ENCODE results near the gene ABCA9. TPM values are rescaled to one million over a fixed set of nuclear protein-coding genes. Genes with fewer than 3 reads are reported as not detected.

The ABCA9 gene
- total RNA-seq, 1 experiment from 2014 or later: not detected

DNA sequence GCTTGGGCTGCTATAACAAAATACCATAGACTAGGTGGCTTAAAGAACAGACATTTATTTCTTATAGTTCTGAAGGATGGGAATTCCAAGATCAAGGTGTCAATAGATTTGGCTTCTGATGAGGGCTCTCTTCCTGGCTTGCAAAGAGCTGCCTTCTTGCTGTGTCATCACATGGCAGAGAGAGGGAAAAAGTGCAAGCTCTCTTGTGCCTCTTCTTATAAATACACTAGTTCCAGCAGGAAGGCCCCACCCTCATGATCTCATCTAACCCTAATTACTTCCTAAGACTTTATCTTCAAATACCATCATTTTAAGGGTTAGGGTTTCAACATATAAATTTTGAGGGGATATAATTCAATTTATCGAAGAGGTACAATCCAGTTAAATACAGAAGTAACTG, 30.6 kb downstream of the ABCA9 start:
- no peaks in the 10 kb centered on the region for H3K9me3 Mint-ChIP-seq
- Histone ChIP-seq H3K23ac (ENCODE audit: insufficient read length, low read depth, low read length) (no peak overlapping the region), H4K20me1 (ENCODE audit: control insufficient read depth, insufficient read depth, insufficient read length) (no peaks in the 10 kb centered on the region), H3T11ph (ENCODE audit: low read length) (no peak overlapping the region), H2BK20ac (ENCODE audit: low read depth, low read length, poor library complexity, severe bottlenecking) (no peak overlapping the region), H3K27ac (ENCODE audit: insufficient read length, low read depth, low read length) (no peak overlapping the region), H3K79me1 (ENCODE audit: insufficient read depth, low read depth, low read length, poor library complexity, severe bottlenecking) (no peaks in the 10 kb centered on the region), H4K5ac (ENCODE audit: insufficient read length, low read depth, low read length) (no peak overlapping the region), H2BK5ac (ENCODE audit: insufficient read length, low read length) (no peak overlapping the region), H2BK12ac (ENCODE audit: insufficient read length, low read depth, low read length) (no peak overlapping the region), H3K4me2 (ENCODE audit: insufficient read depth, insufficient read length, low read length) (no peak overlapping the region), H4K8ac (replicated peaks; ENCODE audit: insufficient read length, low read depth, low read length) (no peak overlapping the region), H2BK15ac (ENCODE audit: low read depth, low read length) (no peak overlapping the region), H3K79me2 (ENCODE audit: insufficient read depth, low read length) (no peaks in the 10 kb centered on the region), H3K56ac (ENCODE audit: insufficient read length, low read depth, low read length) (no peak overlapping the region), H4K91ac (ENCODE audit: insufficient read length, low read depth, low read length) (no peak overlapping the region), H3K18ac (ENCODE audit: insufficient read length, low read depth, low read length) (no peak overlapping the region), H3K4me1 (ENCODE audit: insufficient read depth, low read length) (no peaks in the 10 kb centered on the region), H3K27me3 (ENCODE audit: insufficient read depth, low read length) (no peaks in the 10 kb centered on the region), H3K4ac (ENCODE audit: low read depth, low read length) (no peak overlapping the region), H3K23me2 (ENCODE audit: insufficient read length, low read depth, low read length, poor library complexity, severe bottlenecking) (no peaks in the 10 kb centered on the region), H2AK5ac (ENCODE audit: insufficient read length, low read length) (no peak overlapping the region), H3K9me3 (ENCODE audit: control insufficient read depth, low read depth, low read length) (no peaks in the 10 kb centered on the region), H2AFZ (ENCODE audit: low read length) (no peak overlapping the region), H2BK120ac (ENCODE audit: low read depth, low read length, poor library complexity, severe bottlenecking) (no peak overlapping the region), H3K9ac (ENCODE audit: extremely low read depth, insufficient read length, low read length) (no peak overlapping the region), H3K14ac (ENCODE audit: insufficient read depth, low read length) (no peak overlapping the region)
- no peaks in the 10 kb centered on the region; the same call in 1 of the 2 replicates for H3K27me3 Mint-ChIP-seq (ENCODE audit: low read depth)
- WGBS (ENCODE audit: extremely low coverage, insufficient read length, low lambda C conversion rate): no CpG with 5 or more reads among the region's 1 CpG
- H3K36me3 Mint-ChIP-seq (ENCODE audit: insufficient read depth in 1 of 3, low read depth in 3 of 3): no peaks in the 10 kb centered on the region
- H3K27ac Mint-ChIP-seq: no peak overlapping the region
- TF ChIP-seq, protein P1, sequence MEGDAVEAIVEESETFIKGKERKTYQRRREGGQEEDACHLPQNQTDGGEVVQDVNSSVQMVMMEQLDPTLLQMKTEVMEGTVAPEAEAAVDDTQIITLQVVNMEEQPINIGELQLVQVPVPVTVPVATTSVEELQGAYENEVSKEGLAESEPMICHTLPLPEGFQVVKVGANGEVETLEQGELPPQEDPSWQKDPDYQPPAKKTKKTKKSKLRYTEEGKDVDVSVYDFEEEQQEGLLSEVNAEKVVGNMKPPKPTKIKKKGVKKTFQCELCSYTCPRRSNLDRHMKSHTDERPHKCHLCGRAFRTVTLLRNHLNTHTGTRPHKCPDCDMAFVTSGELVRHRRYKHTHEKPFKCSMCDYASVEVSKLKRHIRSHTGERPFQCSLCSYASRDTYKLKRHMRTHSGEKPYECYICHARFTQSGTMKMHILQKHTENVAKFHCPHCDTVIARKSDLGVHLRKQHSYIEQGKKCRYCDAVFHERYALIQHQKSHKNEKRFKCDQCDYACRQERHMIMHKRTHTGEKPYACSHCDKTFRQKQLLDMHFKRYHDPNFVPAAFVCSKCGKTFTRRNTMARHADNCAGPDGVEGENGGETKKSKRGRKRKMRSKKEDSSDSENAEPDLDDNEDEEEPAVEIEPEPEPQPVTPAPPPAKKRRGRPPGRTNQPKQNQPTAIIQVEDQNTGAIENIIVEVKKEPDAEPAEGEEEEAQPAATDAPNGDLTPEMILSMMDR (conservative IDR thresholded peaks at IDR 0.05): no peak
- H3K4me1 Mint-ChIP-seq: no peaks in the 10 kb centered on the region
- H3K4me3 Mint-ChIP-seq: no peak overlapping the region
- no peak for DNase-seq

Data from H9 (cell line).